Kidney (tissue), 14 donors: ENCODE results near the gene TMEM229B. TPM values are rescaled to one million over a fixed set of nuclear protein-coding genes. Genes with fewer than 3 reads are reported as not detected.

Source experiments
- DNase-seq, 5 donors: peaks; one replicate each; pipeline ENCODE4 v3.0.0-alpha.2; 2013 to 2020
- FAIRE-seq: peaks from 2 replicates; lab custom pipeline; 2012; peaks lifted over from hg19 to GRCh38; lab: Jason Lieb, UNC
- H3K27ac ChIP-seq, 2 donors: one replicate each; pipeline ENCODE4 v1.7.0; 2013; ENCODE audit warnings: low read depth in 2 of 2, low read length in 2 of 2, inconsistent platforms in 1 of 2
- H3K27me3 ChIP-seq: one replicate; pipeline ENCODE4 v1.7.1; 2013; ENCODE audit warnings: low read length, inconsistent platforms; ENCODE audit not compliant: control insufficient read depth, insufficient read depth
- H3K36me3 ChIP-seq, 3 donors: one replicate each; pipeline versions ENCODE4 v1.7.0 to v1.7.1; 2013; ENCODE audit warnings: low read length in 3 of 3, control low read depth in 1 of 3, inconsistent platforms in 1 of 3; ENCODE audit not compliant: insufficient read depth in 3 of 3, control insufficient read depth in 2 of 3
- H3K4me1 ChIP-seq, 3 donors: one replicate each; pipeline versions ENCODE4 v1.7.0 to v1.7.1; 2013; ENCODE audit warnings: low read length in 3 of 3, inconsistent platforms in 1 of 3, low read depth in 1 of 3; ENCODE audit not compliant: control insufficient read depth in 2 of 3, insufficient read depth in 2 of 3
- H3K4me3 ChIP-seq, 3 donors: one replicate each; pipeline versions ENCODE4 v1.7.0 to v1.8.1; 2013; ENCODE audit warnings: low read length in 3 of 3, control low read depth in 1 of 3, inconsistent platforms in 1 of 3
- H3K9ac ChIP-seq, 3 donors: one replicate each; pipeline versions ENCODE4 v1.7.0 to v1.7.1; 2013; ENCODE audit warnings: low read length in 3 of 3, control low read depth in 1 of 3, inconsistent platforms in 1 of 3
- H3K9me3 ChIP-seq, 3 donors: one replicate each; pipeline versions ENCODE4 v1.7.0 to v1.7.1; 2013; ENCODE audit warnings: low read length in 3 of 3, control low read depth in 1 of 3, inconsistent platforms in 1 of 3; ENCODE audit not compliant: control insufficient read depth in 2 of 3, insufficient read depth in 1 of 3
- intact Hi-C: fragments of 100-400 bp; cut with DNase I; formaldehyde crosslinking; loops from one replicate; pipeline ENCODE4 v1.11.1; 2022
- polyA plus RNA-seq: library from polyadenylated mRNA; stranded (reverse); fragments of 350-450 nt; fragmentation: Illumina TruSeq; extraction: RNeasy Lipid Tissue Mini Kit (QIAGEN cat#74804); gene quantifications from one replicate; pipeline ENCODE4 v1.2.3, GENCODE V29; 2014; ENCODE audit warnings: low read depth, low replicate concordance; ENCODE audit not compliant: insufficient read depth
- total RNA-seq: library from RNA; stranded (reverse); fragmentation: NEBNext Ultra II Directional; extraction: Animal tissue kit (Norgen Biotek cat#: 25700); gene quantifications from one replicate; pipeline ENCODE4 v1.2.1, GENCODE V29; 2021
- TF ChIP-seq, protein P1 (sequence below): IDR thresholded peaks from 3 replicates; pipeline ENCODE4 v1.5.1; 2012; ENCODE audit warnings: mild to moderate bottlenecking, moderate library complexity, borderline replicate concordance; ENCODE audit not compliant: insufficient read depth; ENCODE audit errors: extremely low read depth
- donor health status: control.
- donor health status: control.
- donor health status: control.
- donor health status: control.
- donor health status: control.
- donor health status: DM: yes; HTN: yes; CAD: no.
- donor health status: Normal renal cell carcinoma (clear cell type).

TMEM229B gene
- total and polyA plus RNA-seq, 2 donors from 2014 or later, result 3.1 to 7.8 TPM

- Histone ChIP-seq H3K27me3 (no peaks in the 10 kb centered on the region), H3K9ac (no peak overlapping the region), H3K4me3 (no peak overlapping the region), H3K4me1 (no peaks in the 10 kb centered on the region), H3K36me3 (no peaks in the 10 kb centered on the region), H3K27ac (no peak overlapping the region), H3K9me3 (no peaks in the 10 kb centered on the region)
- intact Hi-C loops, result no loop called here
- no peak for FAIRE-seq
- TF ChIP-seq, protein P1, sequence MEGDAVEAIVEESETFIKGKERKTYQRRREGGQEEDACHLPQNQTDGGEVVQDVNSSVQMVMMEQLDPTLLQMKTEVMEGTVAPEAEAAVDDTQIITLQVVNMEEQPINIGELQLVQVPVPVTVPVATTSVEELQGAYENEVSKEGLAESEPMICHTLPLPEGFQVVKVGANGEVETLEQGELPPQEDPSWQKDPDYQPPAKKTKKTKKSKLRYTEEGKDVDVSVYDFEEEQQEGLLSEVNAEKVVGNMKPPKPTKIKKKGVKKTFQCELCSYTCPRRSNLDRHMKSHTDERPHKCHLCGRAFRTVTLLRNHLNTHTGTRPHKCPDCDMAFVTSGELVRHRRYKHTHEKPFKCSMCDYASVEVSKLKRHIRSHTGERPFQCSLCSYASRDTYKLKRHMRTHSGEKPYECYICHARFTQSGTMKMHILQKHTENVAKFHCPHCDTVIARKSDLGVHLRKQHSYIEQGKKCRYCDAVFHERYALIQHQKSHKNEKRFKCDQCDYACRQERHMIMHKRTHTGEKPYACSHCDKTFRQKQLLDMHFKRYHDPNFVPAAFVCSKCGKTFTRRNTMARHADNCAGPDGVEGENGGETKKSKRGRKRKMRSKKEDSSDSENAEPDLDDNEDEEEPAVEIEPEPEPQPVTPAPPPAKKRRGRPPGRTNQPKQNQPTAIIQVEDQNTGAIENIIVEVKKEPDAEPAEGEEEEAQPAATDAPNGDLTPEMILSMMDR, result no peak
- DNase-seq, result no peak
Measured at GRCh38 chr14:67502867-67503266, 14.3 kb upstream of the TMEM229B start.

DNA sequence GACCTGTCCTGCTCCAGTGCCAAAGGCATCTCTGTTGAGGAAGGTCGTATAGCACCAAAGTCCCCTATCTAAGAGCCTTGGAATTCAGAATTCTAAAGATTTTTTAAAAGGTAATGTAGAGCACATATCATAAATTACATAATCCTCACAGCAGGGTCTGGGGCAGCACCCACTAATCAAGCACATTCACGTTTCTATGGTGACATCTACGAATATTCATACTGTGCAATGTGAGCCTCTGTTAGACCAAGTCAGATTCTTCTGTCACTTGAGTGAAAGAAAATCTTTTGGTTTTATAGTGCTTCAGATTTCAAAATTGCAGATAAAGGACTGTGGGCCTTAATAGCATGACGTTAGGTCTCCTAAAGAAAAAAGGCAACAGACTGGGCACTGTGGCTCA is 13.1 kb upstream of the TMEM229B start:
- FAIRE-seq, result no peak
- intact Hi-C loops, result no loop called here
- TF ChIP-seq, protein P1, result no peak

DNA sequence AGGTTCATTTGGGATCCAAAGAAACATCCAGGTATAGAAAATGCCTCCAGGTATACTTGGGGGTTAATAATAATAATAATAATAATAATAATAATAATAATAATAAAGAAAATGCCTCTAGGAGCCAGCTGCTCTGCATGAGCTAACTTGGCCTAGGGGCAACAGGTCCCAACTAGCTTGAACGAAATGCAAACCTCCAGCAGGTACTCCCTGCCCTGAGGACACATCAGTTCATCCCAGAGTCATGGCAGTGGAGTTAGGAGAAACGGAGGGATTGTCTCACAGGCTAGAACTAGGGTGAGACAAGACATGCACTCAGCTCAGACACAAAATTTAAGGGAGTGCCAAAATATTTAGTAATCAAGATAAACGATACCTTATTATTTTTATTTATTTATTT is 12.5 kb upstream of the TMEM229B start:
- H3K9ac ChIP-seq, result no peak overlapping the region

More for the DNA sequence above, 13.1 kb upstream of the TMEM229B start:
- no peaks in the 10 kb centered on the region for H3K36me3 ChIP-seq
- H3K4me3 ChIP-seq, result no peak overlapping the region
- no peak overlapping the region for H3K9ac ChIP-seq
- no peak for DNase-seq
- H3K27me3 ChIP-seq, result no peaks in the 10 kb centered on the region
- no peaks in the 10 kb centered on the region for H3K9me3 ChIP-seq
- no peak overlapping the region for H3K27ac ChIP-seq
- no peaks in the 10 kb centered on the region for H3K4me1 ChIP-seq

More for the DNA sequence above, 12.5 kb upstream of the TMEM229B start:
- DNase-seq (no peak), FAIRE-seq (no peak)
- Histone ChIP-seq H3K4me1 (no peaks in the 10 kb centered on the region), H3K27me3 (no peaks in the 10 kb centered on the region), H3K9me3 (no peaks in the 10 kb centered on the region), H3K4me3 (no peak overlapping the region), H3K27ac (no peak overlapping the region), H3K36me3 (no peaks in the 10 kb centered on the region)
- intact Hi-C loops, result no loop called here
- TF ChIP-seq, protein P1, result no peak
